ENCODE results near the gene WIPI1. TPM values are rescaled to one million over a fixed set of nuclear protein-coding genes. Genes with fewer than 3 reads are reported as not detected.

The WIPI1 gene
- total RNA-seq, 1 experiment from 2014 or later, result 0.43 TPM

DNA sequence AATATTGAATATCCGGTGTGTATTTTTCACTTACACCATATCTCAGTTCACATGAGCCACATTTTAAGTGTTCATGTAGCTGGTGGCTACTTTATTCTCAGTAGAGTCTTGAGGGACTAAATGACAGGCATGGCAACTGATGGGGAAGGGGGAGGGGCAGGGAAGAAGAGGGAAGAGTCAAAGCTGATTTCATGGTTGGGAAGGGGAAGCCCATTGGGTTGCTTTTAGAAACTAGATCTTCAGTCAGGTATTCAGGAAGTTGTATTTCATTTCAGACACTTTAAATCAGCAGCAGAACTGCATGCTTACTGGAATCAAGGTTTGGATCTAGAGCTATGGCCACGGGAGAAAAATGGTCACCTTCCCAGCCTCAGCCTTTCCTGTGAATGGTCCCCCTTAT, 2.9 kb upstream of the WIPI1 start:
- intact Hi-C loops (cut with micrococcal nuclease; ENCODE audit: unreplicated experiment), result loop anchor here (5.0 kb wide), 1 partner anchor 498 kb away; no protein-coding TSS in a partner anchor
- Histone ChIP-seq H3K36me3 (ENCODE audit: insufficient read depth, low read length, poor library complexity, severe bottlenecking) (no peaks in the 10 kb centered on the region), H3K4me1 (ENCODE audit: insufficient read depth, low read length, poor library complexity, severe bottlenecking) (peaks cover 13% of the 10 kb centered on the region), H3K27ac (ENCODE audit: low read depth, low read length, poor library complexity, severe bottlenecking) (no peak overlapping the region), H3K9me3 (ENCODE audit: low read depth, low read length, poor library complexity, severe bottlenecking) (no peaks in the 10 kb centered on the region), H3K4me3 (ENCODE audit: low read depth, low read length, poor library complexity, severe bottlenecking) (no peak overlapping the region), H3K27me3 (replicated peaks; ENCODE audit: insufficient read depth, low read depth, low read length, poor library complexity) (peaks cover 14% of the 10 kb centered on the region)
- TF ChIP-seq, protein P1, sequence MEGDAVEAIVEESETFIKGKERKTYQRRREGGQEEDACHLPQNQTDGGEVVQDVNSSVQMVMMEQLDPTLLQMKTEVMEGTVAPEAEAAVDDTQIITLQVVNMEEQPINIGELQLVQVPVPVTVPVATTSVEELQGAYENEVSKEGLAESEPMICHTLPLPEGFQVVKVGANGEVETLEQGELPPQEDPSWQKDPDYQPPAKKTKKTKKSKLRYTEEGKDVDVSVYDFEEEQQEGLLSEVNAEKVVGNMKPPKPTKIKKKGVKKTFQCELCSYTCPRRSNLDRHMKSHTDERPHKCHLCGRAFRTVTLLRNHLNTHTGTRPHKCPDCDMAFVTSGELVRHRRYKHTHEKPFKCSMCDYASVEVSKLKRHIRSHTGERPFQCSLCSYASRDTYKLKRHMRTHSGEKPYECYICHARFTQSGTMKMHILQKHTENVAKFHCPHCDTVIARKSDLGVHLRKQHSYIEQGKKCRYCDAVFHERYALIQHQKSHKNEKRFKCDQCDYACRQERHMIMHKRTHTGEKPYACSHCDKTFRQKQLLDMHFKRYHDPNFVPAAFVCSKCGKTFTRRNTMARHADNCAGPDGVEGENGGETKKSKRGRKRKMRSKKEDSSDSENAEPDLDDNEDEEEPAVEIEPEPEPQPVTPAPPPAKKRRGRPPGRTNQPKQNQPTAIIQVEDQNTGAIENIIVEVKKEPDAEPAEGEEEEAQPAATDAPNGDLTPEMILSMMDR (conservative IDR thresholded peaks at IDR 0.05; ENCODE audit: low read depth, low read length), result no peak
- TF ChIP-seq EZH2 (IDR thresholded peaks at IDR 0.05; ENCODE audit: borderline replicate concordance, low read depth, low read length, poor library complexity, severe bottlenecking), result no peak
- ChIA-PET CTCF (no interaction called here), POLR2A (ENCODE audit: low non-redundant PET) (no interaction called here)
- no peak for DNase-seq (ENCODE audit: low spot score)
- no TSS peak for BruUV-seq (replicated peaks)

DNA sequence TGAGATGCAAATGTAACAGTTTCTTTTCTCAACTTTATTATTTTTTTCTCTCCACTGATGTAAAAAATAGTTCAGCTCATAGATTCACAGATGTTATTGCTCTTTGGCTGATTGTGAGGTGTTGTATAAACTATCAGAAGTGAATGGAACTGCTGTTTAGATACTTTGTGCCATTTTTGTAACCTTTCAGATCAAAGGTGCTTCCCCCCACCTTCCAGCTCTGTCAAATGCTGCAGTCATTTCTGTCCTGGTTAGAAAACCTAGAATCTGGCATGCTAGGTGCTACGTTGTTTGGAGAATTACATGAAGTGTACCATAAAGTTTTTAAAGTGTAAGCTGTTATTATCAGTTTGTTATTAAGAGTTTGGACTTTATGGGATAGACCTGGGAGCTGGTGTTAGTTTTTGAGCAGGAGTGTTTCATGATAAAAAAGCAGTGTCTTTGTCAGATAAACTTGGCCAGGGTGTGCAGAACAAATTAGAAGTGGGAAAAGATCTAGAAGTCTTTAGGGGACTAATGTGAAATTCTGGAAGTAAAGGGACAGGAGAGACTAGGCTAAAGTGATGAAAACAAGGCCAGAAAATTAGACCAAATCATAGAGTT, 1.8 kb upstream of the WIPI1 start:
- H3K9me3 ChIP-seq (ENCODE audit: low read depth, low read length, poor library complexity, severe bottlenecking), result no peaks in the 10 kb centered on the region
- TF ChIP-seq, protein P1 (conservative IDR thresholded peaks at IDR 0.05; ENCODE audit: low read depth, low read length), result no peak
- no peak for TF ChIP-seq EZH2 (IDR thresholded peaks at IDR 0.05; ENCODE audit: borderline replicate concordance, low read depth, low read length, poor library complexity, severe bottlenecking)
- no TSS peak for BruUV-seq (replicated peaks)
- DNase-seq (ENCODE audit: low spot score), result no peak
- H3K27ac ChIP-seq (ENCODE audit: low read depth, low read length, poor library complexity, severe bottlenecking), result no peak overlapping the region
- peaks cover 13% of the 10 kb centered on the region for H3K4me1 ChIP-seq (ENCODE audit: insufficient read depth, low read length, poor library complexity, severe bottlenecking)
- POLR2A ChIA-PET (ENCODE audit: low non-redundant PET), result no interaction called here
- CTCF ChIA-PET, result interaction anchor here (1.8 kb wide), 1 partner anchor 517 kb away, joined by 3 read pairs; no protein-coding TSS in a partner anchor
- peaks cover 20% of the 10 kb centered on the region for H3K27me3 ChIP-seq (replicated peaks; ENCODE audit: insufficient read depth, low read depth, low read length, poor library complexity)
- no peak overlapping the region for H3K4me3 ChIP-seq (ENCODE audit: low read depth, low read length, poor library complexity, severe bottlenecking)
- H3K36me3 ChIP-seq (ENCODE audit: insufficient read depth, low read length, poor library complexity, severe bottlenecking), result no peaks in the 10 kb centered on the region
- intact Hi-C loops (cut with micrococcal nuclease; ENCODE audit: unreplicated experiment), result loop anchor here (10.0 kb wide), 1 partner anchor 64 kb away; no protein-coding TSS in a partner anchor

DNA sequence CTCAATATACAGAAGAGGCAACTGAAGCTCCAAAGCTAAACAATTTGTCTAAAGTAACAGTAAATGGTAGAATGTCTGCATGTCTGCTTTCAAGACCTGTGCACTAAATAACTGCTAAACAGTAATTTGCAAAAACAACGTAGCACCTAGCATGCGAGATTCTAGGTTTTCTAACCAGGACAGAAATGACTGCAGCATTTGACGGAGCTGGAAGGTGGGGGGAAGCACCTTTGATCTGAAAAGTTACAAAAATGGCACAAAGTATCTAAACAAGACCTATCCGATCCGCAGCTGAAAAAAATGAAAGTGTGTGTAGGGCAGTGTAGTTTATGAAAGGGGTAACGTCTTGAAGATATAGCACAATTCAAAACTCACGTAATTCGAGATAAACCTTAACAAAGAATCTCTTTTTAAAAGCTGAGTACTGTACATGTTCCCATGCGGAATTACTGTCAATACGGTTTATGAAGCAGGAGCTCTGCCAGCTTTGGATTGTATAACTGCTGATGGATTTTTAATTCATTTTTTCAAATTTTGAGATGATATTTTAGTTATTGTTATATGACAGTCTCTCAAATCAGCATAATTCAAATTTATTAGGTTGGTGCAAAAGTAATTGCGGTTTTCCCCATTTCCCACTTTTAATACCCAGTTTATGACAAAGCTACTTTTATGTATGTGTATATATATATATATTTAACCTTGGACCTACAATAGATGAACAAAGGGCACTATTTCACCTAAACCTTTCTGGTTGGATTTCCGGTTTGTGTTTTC, 1.2 kb upstream of the WIPI1 start:
- Histone ChIP-seq H3K27me3 (replicated peaks; ENCODE audit: insufficient read depth, low read depth, low read length, poor library complexity) (peaks cover 20% of the 10 kb centered on the region), H3K4me3 (ENCODE audit: low read depth, low read length, poor library complexity, severe bottlenecking) (peak overlapping the region; percentile 43), H3K9me3 (ENCODE audit: low read depth, low read length, poor library complexity, severe bottlenecking) (no peaks in the 10 kb centered on the region), H3K4me1 (ENCODE audit: insufficient read depth, low read length, poor library complexity, severe bottlenecking) (peaks cover 13% of the 10 kb centered on the region), H3K36me3 (ENCODE audit: insufficient read depth, low read length, poor library complexity, severe bottlenecking) (no peaks in the 10 kb centered on the region), H3K27ac (ENCODE audit: low read depth, low read length, poor library complexity, severe bottlenecking) (no peak overlapping the region)
- intact Hi-C loops (cut with micrococcal nuclease; ENCODE audit: unreplicated experiment), result loop anchor here (10.0 kb wide), 1 partner anchor 64 kb away; no protein-coding TSS in a partner anchor
- no TSS peak for BruUV-seq (replicated peaks)
- POLR2A ChIA-PET (ENCODE audit: low non-redundant PET), result interaction anchor here (0.6 kb wide), 1 partner anchor 11 kb away, joined by 4 read pairs; no protein-coding TSS in a partner anchor
- no peak for TF ChIP-seq EZH2 (IDR thresholded peaks at IDR 0.05; ENCODE audit: borderline replicate concordance, low read depth, low read length, poor library complexity, severe bottlenecking)
- TF ChIP-seq, protein P1 (conservative IDR thresholded peaks at IDR 0.05; ENCODE audit: low read depth, low read length), result no peak
- CTCF ChIA-PET, result interaction anchor here (0.5 to 1.8 kb wide), 3 partner anchors 243 to 516 kb away, joined by 3 to 4 read pairs (median 3); no protein-coding TSS in a partner anchor
- DNase-seq (ENCODE audit: low spot score), result no peak

All from A673 (cell line).